Panc1 (cell line): ENCODE data around the gene MARK4. TPM values are rescaled to one million over a fixed set of nuclear protein-coding genes. Genes with fewer than 3 reads are reported as not detected.

Experiments used
- ATAC-seq: fragments of 200-7000 bp; cut with Tn5 transposase; 2 replicates; pipeline ENCODE4 v1.9.1; 2020; ENCODE audit warnings: mild to moderate bottlenecking, moderate library complexity
- BruUV-seq: library from RNA; stranded (reverse); fragments of 400-500 nt; replicated peaks from 2 replicates; lab custom pipeline; 2021; lab: Mats Ljungman, UMichigan
- CTCF ChIA-PET: fragments of 300-600 bp; sonication (Branson Sonifier 250); formaldehyde crosslinking; loops from one replicate; lab custom pipeline; 2022; ENCODE audit warnings: antibody characterized with exemption; lab: Charles Lee
- POLR2A ChIA-PET: fragments of 300-600 bp; sonication (Branson Sonifier 250); formaldehyde crosslinking; loops from one replicate; lab custom pipeline; 2022; ENCODE audit warnings: antibody characterized with exemption; lab: Charles Lee
- DNase-seq: peaks from one replicate; pipeline ENCODE4 v3.0.0-alpha.2; 2010; ENCODE audit warnings: low read depth, low spot score
- H3K27ac ChIP-seq: 2 replicates; pipeline ENCODE4 v1.5.1; 2011; ENCODE audit warnings: mild to moderate bottlenecking, low read length, inconsistent platforms
- H3K27me3 ChIP-seq: fragments of 200-500 bp; sonication (Bioruptor generic); 2 replicates; pipeline ENCODE4 v1.6.0; 2014; ENCODE audit warnings: low read length, inconsistent platforms; ENCODE audit not compliant: control insufficient read depth, insufficient read depth
- H3K36me3 ChIP-seq: fragments of 200-500 bp; sonication (Bioruptor generic); 2 replicates; pipeline ENCODE4 v1.5.1; 2014; ENCODE audit warnings: inconsistent platforms, mild to moderate bottlenecking, low read length, moderate library complexity; ENCODE audit not compliant: control insufficient read depth, insufficient read depth
- H3K4me1 ChIP-seq: 2 replicates; pipeline ENCODE4 v1.5.1; 2011; ENCODE audit warnings: inconsistent platforms, mild to moderate bottlenecking, low read length, moderate library complexity; ENCODE audit not compliant: control insufficient read depth, insufficient read depth
- H3K4me3 ChIP-seq, 2 experiments: 2 replicates each; pipeline ENCODE4 v1.5.1; 2011 to 2012; ENCODE audit warnings: low read depth in 2 of 2, low read length in 2 of 2, mild to moderate bottlenecking in 2 of 2, inconsistent platforms in 1 of 2, moderate library complexity in 1 of 2
- H3K9me3 ChIP-seq: fragments of 200-500 bp; sonication (Bioruptor generic); 2 replicates; pipeline ENCODE4 v1.5.1; 2014; ENCODE audit warnings: low read depth, mild to moderate bottlenecking, inconsistent platforms, low read length, moderate library complexity; ENCODE audit not compliant: control insufficient read depth, insufficient read depth
- POLR2AphosphoS5 ChIP-seq: IDR thresholded peaks from 2 replicates; pipeline ENCODE4 v1.6.1; 2012; ENCODE audit warnings: mild to moderate bottlenecking, low read depth, low read length, moderate library complexity
- SIN3A ChIP-seq: IDR thresholded peaks from 2 replicates; pipeline ENCODE4 v1.6.1; 2012; ENCODE audit warnings: low read depth, mild to moderate bottlenecking, low read length, moderate library complexity, borderline replicate concordance; ENCODE audit not compliant: insufficient read depth
- TCF7L2 ChIP-seq: IDR thresholded peaks from 2 replicates; pipeline ENCODE4 v1.6.1; 2011; ENCODE audit warnings: mild to moderate bottlenecking, low read depth, low read length, inconsistent platforms
- in situ Hi-C: cut with HindIII; loops from 2 replicates; pipeline ENCODE4 v1.10.0; 2016; ENCODE audit warnings: low sequenced_read_pairs, low pct_unique_long_range_greater_than_20kb
- intact Hi-C: fragments of 100-400 bp; cut with micrococcal nuclease; formaldehyde crosslinking; loops from one replicate; pipeline ENCODE4 v1.10.0; 2022; ENCODE audit not compliant: unreplicated experiment
- total RNA-seq: library from RNA; stranded (reverse); gene quantifications from one replicate; pipeline ENCODE4 v1.2.1, GENCODE V29; 2021; ENCODE audit not compliant: unreplicated experiment
- TF ChIP-seq, protein P1 (sequence below): fragments of 450-650 bp; IDR thresholded peaks from 2 replicates; pipeline ENCODE4 v1.5.1; 2017; ENCODE audit warnings: mild to moderate bottlenecking
- TF ChIP-seq, protein P2 (sequence below), 2 experiments: IDR thresholded peaks; 2 replicates each; pipeline ENCODE4 v1.6.1; 2011 to 2012; ENCODE audit warnings: low read depth in 2 of 2, control low read depth in 1 of 2, low read length in 1 of 2, mild to moderate bottlenecking in 1 of 2, moderate library complexity in 1 of 2; ENCODE audit not compliant: insufficient read depth in 1 of 2

The MARK4 gene
- total RNA-seq, 1 experiment from 2014 or later: 21.6 TPM

DNA sequence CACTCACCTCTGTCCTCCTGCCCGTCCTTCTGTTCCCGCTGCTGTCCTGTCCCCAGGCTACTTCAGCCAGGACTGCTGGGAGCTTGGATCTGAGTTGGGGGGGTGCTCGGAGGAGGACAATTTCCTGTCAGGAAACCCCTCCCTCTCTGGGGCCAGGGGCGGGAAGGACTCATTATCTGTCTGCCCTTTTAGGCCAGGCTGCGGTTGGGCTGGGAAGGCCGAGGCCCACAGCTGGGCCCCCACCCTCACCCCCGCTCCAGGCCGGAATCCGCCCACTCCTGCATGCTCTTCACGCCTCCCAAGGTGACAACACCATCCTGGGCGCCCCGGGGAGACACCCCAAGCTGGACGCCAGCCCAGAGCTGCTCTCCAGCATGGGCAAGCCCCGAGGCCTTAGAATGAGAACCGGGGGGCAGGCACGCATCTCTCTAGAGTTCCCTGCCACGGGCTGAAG, 5.7 kb upstream of the MARK4 start, which contains the start of gene EXOC3L2:
TSS of gene EXOC3L2 (minus strand) at position 74 of the 454 bp plus-strand sequence. CDS start 6,362 bp downstream, outside the sequence.
- BruUV-seq: no TSS peak
- TF ChIP-seq, protein P1, sequence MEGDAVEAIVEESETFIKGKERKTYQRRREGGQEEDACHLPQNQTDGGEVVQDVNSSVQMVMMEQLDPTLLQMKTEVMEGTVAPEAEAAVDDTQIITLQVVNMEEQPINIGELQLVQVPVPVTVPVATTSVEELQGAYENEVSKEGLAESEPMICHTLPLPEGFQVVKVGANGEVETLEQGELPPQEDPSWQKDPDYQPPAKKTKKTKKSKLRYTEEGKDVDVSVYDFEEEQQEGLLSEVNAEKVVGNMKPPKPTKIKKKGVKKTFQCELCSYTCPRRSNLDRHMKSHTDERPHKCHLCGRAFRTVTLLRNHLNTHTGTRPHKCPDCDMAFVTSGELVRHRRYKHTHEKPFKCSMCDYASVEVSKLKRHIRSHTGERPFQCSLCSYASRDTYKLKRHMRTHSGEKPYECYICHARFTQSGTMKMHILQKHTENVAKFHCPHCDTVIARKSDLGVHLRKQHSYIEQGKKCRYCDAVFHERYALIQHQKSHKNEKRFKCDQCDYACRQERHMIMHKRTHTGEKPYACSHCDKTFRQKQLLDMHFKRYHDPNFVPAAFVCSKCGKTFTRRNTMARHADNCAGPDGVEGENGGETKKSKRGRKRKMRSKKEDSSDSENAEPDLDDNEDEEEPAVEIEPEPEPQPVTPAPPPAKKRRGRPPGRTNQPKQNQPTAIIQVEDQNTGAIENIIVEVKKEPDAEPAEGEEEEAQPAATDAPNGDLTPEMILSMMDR: no peak
- TF ChIP-seq SIN3A: no peak
- TF ChIP-seq, protein P2, sequence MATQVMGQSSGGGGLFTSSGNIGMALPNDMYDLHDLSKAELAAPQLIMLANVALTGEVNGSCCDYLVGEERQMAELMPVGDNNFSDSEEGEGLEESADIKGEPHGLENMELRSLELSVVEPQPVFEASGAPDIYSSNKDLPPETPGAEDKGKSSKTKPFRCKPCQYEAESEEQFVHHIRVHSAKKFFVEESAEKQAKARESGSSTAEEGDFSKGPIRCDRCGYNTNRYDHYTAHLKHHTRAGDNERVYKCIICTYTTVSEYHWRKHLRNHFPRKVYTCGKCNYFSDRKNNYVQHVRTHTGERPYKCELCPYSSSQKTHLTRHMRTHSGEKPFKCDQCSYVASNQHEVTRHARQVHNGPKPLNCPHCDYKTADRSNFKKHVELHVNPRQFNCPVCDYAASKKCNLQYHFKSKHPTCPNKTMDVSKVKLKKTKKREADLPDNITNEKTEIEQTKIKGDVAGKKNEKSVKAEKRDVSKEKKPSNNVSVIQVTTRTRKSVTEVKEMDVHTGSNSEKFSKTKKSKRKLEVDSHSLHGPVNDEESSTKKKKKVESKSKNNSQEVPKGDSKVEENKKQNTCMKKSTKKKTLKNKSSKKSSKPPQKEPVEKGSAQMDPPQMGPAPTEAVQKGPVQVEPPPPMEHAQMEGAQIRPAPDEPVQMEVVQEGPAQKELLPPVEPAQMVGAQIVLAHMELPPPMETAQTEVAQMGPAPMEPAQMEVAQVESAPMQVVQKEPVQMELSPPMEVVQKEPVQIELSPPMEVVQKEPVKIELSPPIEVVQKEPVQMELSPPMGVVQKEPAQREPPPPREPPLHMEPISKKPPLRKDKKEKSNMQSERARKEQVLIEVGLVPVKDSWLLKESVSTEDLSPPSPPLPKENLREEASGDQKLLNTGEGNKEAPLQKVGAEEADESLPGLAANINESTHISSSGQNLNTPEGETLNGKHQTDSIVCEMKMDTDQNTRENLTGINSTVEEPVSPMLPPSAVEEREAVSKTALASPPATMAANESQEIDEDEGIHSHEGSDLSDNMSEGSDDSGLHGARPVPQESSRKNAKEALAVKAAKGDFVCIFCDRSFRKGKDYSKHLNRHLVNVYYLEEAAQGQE (IDR thresholded peaks at IDR 0.05; ENCODE audit: insufficient read depth in 1 of 2, low read depth in 2 of 2, low read length in 1 of 2): no peak
- TF ChIP-seq TCF7L2: no peak
- no peak for TF ChIP-seq POLR2AphosphoS5
- no peaks in the 10 kb centered on the region for H3K9me3 ChIP-seq
- H3K27ac ChIP-seq: no peak within 1 kb of the TSS
- no peaks in the 10 kb centered on the region for H3K36me3 ChIP-seq
- ATAC-seq (no peak), DNase-seq (no peak)
- H3K4me3 ChIP-seq: no peak within 1 kb of the TSS
- H3K4me1 ChIP-seq: no peaks in the 10 kb centered on the region; the same call in 1 of the 2 replicates
- H3K27me3 ChIP-seq: no peaks in the 10 kb centered on the region
- in situ Hi-C loops (no loop called here), intact Hi-C loops (no loop called here)
- ChIA-PET POLR2A (no interaction called here), CTCF (no interaction called here)

DNA sequence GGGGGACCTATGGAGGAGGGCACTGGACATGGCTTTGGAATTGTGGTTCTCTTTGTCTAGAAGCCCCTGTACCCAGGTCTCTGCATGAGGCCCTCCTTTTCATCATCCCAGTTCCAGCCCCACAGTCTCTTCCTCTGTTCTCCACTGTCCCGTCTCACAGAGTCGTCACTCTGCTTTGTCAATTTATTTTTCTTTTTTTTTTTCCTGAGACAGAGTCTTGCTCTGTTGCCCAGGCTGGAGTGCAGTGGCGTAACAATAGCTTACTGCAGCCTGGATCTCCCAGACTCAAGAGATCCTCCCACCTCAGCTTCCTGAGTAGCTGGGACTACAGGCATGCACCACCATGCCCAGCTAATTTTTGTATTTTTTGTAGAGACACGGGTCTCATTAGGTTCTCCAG, 5.2 kb upstream of the MARK4 start:
- ChIA-PET CTCF (no interaction called here), POLR2A (interaction anchor here (0.7 kb wide), 1 partner anchor 81 kb away, joined by 3 read pairs; no protein-coding TSS in a partner anchor)
- Histone ChIP-seq H3K9me3 (no peaks in the 10 kb centered on the region), H3K27ac (no peak overlapping the region), H3K4me3 (no peak overlapping the region), H3K4me1 (no peaks in the 10 kb centered on the region; the same call in 1 of the 2 replicates), H3K27me3 (no peaks in the 10 kb centered on the region), H3K36me3 (no peaks in the 10 kb centered on the region)
- TF ChIP-seq POLR2AphosphoS5 (no peak), TCF7L2 (no peak), SIN3A (no peak)
- TF ChIP-seq, protein P2 (IDR thresholded peaks at IDR 0.05; ENCODE audit: insufficient read depth in 1 of 2, low read depth in 2 of 2, low read length in 1 of 2): no peak
- TF ChIP-seq, protein P1: no peak
- no peak for DNase-seq
- no peak for ATAC-seq
- in situ Hi-C loops: no loop called here
- intact Hi-C loops: no loop called here
- no TSS peak for BruUV-seq
